Gastroesophageal sphincter (tissue), 4 donors: Measurements from ENCODE around the gene RNF11. TPM values are rescaled to one million over a fixed set of nuclear protein-coding genes. Genes with fewer than 3 reads are reported as not detected.

ENCODE experiments used
- ATAC-seq: fragments of 150-250 bp; one replicate; pipeline ENCODE4 v1.9.1; 2016; ENCODE audit warnings: mild to moderate bottlenecking, moderate library complexity
- H3K27ac ChIP-seq, 4 donors: fragments of 200-600 bp; sonication (generic) in 3 of 4; 1 replicate in 3 of 4; 2 replicates in 1 of 4; pipeline ENCODE4 v1.5.1; 2016 to 2019
- H3K27me3 ChIP-seq: fragments of 200-600 bp; sonication (generic); one replicate; pipeline ENCODE4 v1.5.1; 2019
- H3K36me3 ChIP-seq, 2 donors: fragments of 200-600 bp; sonication (generic); one replicate each; pipeline ENCODE4 v1.5.1; 2019; ENCODE audit warnings: control low read depth in 1 of 2
- H3K4me1 ChIP-seq, 3 donors: fragments of 200-600 bp; sonication (generic); 1 replicate in 2 of 3; 2 replicates in 1 of 3; pipeline ENCODE4 v1.5.1; 2016 to 2019; ENCODE audit warnings: control low read depth in 2 of 3
- H3K4me3 ChIP-seq, 2 donors: fragments of 200-600 bp; sonication (generic); one replicate each; pipeline ENCODE4 v1.5.1; 2019; ENCODE audit warnings: mild to moderate bottlenecking in 1 of 2, moderate library complexity in 1 of 2
- H3K9me3 ChIP-seq, 3 donors: fragments of 200-600 bp; sonication (generic); one replicate each; pipeline ENCODE4 v1.5.1; 2017 to 2019; ENCODE audit warnings: control low read depth in 2 of 3
- CTCF ChIP-seq, 4 experiments: fragments of 200-600 bp in 2 of 4; fragments of 450-650 bp in 2 of 4; sonication (generic) in 1 of 4; IDR thresholded peaks; one replicate each; pipeline ENCODE4 v1.5.1; 2017 to 2019; ENCODE audit warnings: antibody characterized with exemption in 4 of 4, mild to moderate bottlenecking in 2 of 4, moderate library complexity in 2 of 4
- EP300 ChIP-seq: sonication (generic); formaldehyde crosslinking; IDR thresholded peaks from one replicate; pipeline ENCODE4 v1.6.1; 2017; ENCODE audit warnings: antibody characterized with exemption, mild to moderate bottlenecking
- POLR2A ChIP-seq, 2 donors: fragments of 450-650 bp; IDR thresholded peaks; one replicate each; pipeline ENCODE4 v1.6.1; 2017; ENCODE audit warnings: antibody characterized with exemption in 2 of 2, mild to moderate bottlenecking in 2 of 2, moderate library complexity in 1 of 2
- POLR2AphosphoS5 ChIP-seq: sonication (generic); formaldehyde crosslinking; IDR thresholded peaks from one replicate; pipeline ENCODE4 v1.6.1; 2017; ENCODE audit warnings: antibody characterized with exemption
- WGBS, 2 donors: methylation state at CpG; one replicate each; pipeline ENCODE4 v1.1.5; 2018; ENCODE audit warnings: low coverage in 1 of 2; 5-methylcytosine and 5-hydroxymethylcytosine counted together
- total RNA-seq, 4 donors: library from RNA; depleted of rRNA; stranded (reverse); fragments of >200 nt; gene quantifications; one replicate each; pipeline ENCODE4 v1.1.0, GENCODE V29; 2016

The RNF11 gene
- total RNA-seq, 4 donors from 2014 or later = 96.7 to 156 (median 118) TPM

DNA sequence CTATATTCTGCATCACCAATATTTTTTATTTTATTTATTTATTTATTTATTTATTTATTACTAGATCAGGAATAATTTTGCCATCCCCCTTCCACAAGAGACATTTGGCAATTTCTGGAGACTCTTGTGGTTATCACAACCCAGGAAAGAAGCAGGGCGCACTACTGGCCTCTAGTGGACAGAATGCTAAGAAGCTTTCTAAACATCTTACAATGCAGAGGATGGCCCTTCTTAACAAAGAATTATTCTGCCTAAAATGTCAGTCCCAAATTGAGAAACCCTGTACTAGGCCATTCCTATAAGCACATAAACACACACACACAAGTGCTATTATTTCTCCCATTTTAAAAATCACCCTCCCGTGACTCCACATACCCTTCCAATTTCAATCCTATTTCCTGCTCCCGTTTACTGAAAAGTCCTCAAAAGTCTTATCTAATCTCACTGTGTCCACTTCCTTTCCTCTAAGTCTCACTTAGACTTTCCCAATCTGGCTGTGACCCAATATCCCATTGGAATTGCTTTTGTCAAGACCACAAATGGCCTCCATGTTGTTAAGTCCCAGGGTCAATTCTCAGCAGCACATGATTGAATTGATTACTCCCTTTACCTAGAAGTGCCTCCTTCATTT lies 43.7 kb upstream of the RNF11 start:
- Histone ChIP-seq H3K4me3 (no peak overlapping the region), H3K4me1 (no peaks in the 10 kb centered on the region), H3K27ac (no peak overlapping the region), H3K36me3 (no peaks in the 10 kb centered on the region), H3K9me3 (no peaks in the 10 kb centered on the region), H3K27me3 (no peaks in the 10 kb centered on the region)
- no peak for TF ChIP-seq POLR2AphosphoS5
- peak; percentile 65 to 83 (median 75) for TF ChIP-seq CTCF (IDR thresholded peaks at IDR 0.05)
- 36 to 42% methylated on average over 3 of the region's 3 CpGs for WGBS, 2 donors
- peak; percentile 58 for ATAC-seq

GRCh38 chr1:51193564-51193963 lies 42.5 kb upstream of the RNF11 start:
- H3K4me1 ChIP-seq = no peaks in the 10 kb centered on the region
- TF ChIP-seq POLR2AphosphoS5 (no peak), CTCF (IDR thresholded peaks at IDR 0.05) (no peak), EP300 (no peak), POLR2A (IDR thresholded peaks at IDR 0.05) (no peak)
- no peak overlapping the region for H3K4me3 ChIP-seq
- H3K36me3 ChIP-seq = no peaks in the 10 kb centered on the region
- H3K9me3 ChIP-seq = no peaks in the 10 kb centered on the region
- no peak overlapping the region for H3K27ac ChIP-seq
- no peaks in the 10 kb centered on the region for H3K27me3 ChIP-seq
- no peak for ATAC-seq

DNA sequence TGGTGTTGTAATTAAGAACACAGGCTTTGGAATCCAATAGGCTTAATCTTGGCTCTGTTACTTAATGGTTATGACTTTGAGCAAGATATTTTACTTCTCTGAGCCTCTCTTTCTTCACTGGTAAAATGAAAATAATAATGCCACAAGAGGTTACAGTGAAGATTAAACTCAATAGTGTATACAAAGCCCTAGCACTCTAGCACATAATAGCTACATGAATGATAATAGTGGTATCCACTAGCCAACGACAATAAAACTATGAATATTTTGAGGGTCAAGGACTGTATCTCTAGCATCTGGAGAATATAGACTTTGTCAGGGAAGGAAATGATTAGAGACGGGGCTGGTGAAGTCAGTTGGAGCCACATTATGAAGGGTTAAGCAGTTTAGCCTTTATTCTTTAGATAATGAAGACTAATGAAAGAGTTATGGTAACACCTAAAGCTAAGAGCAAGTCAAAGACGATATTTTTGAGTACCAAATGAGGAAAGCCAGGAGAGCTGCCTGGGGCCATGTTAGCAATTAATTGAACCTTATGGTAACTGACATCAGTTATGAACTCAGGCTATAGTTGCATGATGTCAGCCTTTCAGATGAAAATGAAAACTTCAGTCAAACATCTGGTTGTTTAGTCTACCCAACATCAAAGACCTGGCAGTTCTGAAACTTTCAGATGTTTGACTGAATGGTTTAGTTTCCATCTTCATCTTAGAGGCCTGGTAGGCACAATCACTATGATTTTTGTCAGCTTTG lies 32.8 kb upstream of the RNF11 start:
- Histone ChIP-seq H3K4me3 (no peak overlapping the region), H3K4me1 (no peaks in the 10 kb centered on the region), H3K36me3 (no peaks in the 10 kb centered on the region), H3K27ac (no peak overlapping the region), H3K9me3 (no peaks in the 10 kb centered on the region), H3K27me3 (no peaks in the 10 kb centered on the region)
- TF ChIP-seq POLR2AphosphoS5 (no peak), EP300 (no peak), POLR2A (IDR thresholded peaks at IDR 0.05) (no peak), CTCF (IDR thresholded peaks at IDR 0.05) (no peak)
- 47 to 59% methylated on average over 3 of the region's 3 CpGs for WGBS, 2 donors
- ATAC-seq = no peak

DNA sequence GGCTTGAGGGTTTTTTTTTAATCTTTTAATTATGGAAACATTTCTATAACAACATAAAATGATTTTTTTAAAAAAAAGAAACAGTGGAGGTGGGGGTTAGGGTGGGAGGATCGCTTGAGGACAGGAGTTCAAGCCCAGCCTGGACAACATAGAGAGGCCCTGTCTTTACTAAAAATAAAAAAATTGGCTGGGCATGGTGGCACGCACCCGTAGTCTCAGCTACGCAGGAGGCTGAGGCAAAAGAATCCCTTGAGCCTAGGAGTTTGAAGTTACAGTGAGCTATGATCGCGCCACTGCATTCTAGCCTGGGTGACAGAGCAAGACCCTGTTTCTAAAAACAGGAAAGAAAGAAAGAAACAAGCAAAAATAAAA lies 32.2 kb upstream of the RNF11 start:
- Histone ChIP-seq H3K9me3 (no peaks in the 10 kb centered on the region), H3K4me3 (no peak overlapping the region), H3K27ac (no peak overlapping the region), H3K4me1 (no peaks in the 10 kb centered on the region), H3K27me3 (no peaks in the 10 kb centered on the region), H3K36me3 (no peaks in the 10 kb centered on the region)
- ATAC-seq = no peak
- WGBS, 2 donors = 88 to 96% methylated on average over 6 of the region's 6 CpGs
- TF ChIP-seq POLR2A (IDR thresholded peaks at IDR 0.05) (no peak), CTCF (IDR thresholded peaks at IDR 0.05) (no peak), POLR2AphosphoS5 (no peak), EP300 (no peak)

GRCh38 chr1:51210055-51210454 lies 26.0 kb upstream of the RNF11 start:
- no peak overlapping the region for H3K27ac ChIP-seq
- H3K4me1 ChIP-seq = peaks cover 0 to 7% (median 0%) of the 10 kb centered on the region in 3 donors
- H3K36me3 ChIP-seq = no peaks in the 10 kb centered on the region
- H3K9me3 ChIP-seq = no peaks in the 10 kb centered on the region
- 38 to 64% methylated on average over 1 to 3 of the region's 3 CpGs for WGBS, 2 donors
- TF ChIP-seq POLR2A (IDR thresholded peaks at IDR 0.05) = no peak
- no peak for TF ChIP-seq CTCF (IDR thresholded peaks at IDR 0.05)
- TF ChIP-seq POLR2AphosphoS5 = no peak
- no peak for TF ChIP-seq EP300
- ATAC-seq = no peak
- no peaks in the 10 kb centered on the region for H3K27me3 ChIP-seq
- H3K4me3 ChIP-seq = no peak overlapping the region
